WTC11 (cell line): ENCODE data around the gene SYNGAP1.

ENCODE experiments used
- ATF1 ChIP-seq: sonication (generic); formaldehyde crosslinking; IDR thresholded peaks from 2 replicates; pipeline ENCODE4 v1.8.1; 2023; ENCODE audit warnings: mild to moderate bottlenecking, moderate library complexity, missing genetic modification reagents
- TF ChIP-seq, protein P1 (sequence below): sonication (generic); formaldehyde crosslinking; IDR thresholded peaks from 2 replicates; pipeline ENCODE4 v1.8.1; 2023; ENCODE audit warnings: mild to moderate bottlenecking, missing genetic modification reagents, moderate library complexity
- TF ChIP-seq, protein P2 (sequence below): fragments of 200-600 bp; IDR thresholded peaks from 2 replicates; pipeline ENCODE4 v1.8.0; 2022; ENCODE audit warnings: antibody characterized with exemption

GRCh38 chr6:33477864-33478263 is 58.0 kb downstream of the SYNGAP1 start:
- no peak for TF ChIP-seq ATF1 (CRISPR knock-in tag)
- TF ChIP-seq, protein P1, sequence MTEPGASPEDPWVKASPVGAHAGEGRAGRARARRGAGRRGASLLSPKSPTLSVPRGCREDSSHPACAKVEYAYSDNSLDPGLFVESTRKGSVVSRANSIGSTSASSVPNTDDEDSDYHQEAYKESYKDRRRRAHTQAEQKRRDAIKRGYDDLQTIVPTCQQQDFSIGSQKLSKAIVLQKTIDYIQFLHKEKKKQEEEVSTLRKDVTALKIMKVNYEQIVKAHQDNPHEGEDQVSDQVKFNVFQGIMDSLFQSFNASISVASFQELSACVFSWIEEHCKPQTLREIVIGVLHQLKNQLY (CRISPR knock-in tag): no peak
- TF ChIP-seq, protein P2, sequence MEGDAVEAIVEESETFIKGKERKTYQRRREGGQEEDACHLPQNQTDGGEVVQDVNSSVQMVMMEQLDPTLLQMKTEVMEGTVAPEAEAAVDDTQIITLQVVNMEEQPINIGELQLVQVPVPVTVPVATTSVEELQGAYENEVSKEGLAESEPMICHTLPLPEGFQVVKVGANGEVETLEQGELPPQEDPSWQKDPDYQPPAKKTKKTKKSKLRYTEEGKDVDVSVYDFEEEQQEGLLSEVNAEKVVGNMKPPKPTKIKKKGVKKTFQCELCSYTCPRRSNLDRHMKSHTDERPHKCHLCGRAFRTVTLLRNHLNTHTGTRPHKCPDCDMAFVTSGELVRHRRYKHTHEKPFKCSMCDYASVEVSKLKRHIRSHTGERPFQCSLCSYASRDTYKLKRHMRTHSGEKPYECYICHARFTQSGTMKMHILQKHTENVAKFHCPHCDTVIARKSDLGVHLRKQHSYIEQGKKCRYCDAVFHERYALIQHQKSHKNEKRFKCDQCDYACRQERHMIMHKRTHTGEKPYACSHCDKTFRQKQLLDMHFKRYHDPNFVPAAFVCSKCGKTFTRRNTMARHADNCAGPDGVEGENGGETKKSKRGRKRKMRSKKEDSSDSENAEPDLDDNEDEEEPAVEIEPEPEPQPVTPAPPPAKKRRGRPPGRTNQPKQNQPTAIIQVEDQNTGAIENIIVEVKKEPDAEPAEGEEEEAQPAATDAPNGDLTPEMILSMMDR: no peak
